ENCODE results near the gene SLC2A8.

DNA sequence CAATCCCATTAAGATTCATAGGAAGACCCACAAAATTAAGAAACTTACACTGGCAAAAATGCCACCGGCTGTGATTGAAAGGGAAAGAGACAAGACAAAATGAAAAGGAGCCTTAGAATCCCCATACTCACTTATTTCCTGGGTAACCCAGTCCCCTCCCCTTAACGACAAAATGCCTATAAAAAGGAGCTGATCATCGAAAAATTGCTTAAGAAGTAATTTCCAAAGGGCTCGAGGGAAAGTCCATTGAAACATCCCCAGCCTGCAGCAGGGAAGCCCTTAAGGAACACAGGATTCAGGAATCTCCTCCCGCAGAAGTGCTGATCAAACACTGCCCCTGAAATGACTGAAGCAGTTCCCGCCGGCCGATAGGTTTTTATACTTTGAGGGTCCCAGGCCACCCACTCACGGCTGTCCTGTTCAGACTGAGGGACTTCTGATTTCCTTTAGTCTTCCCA lies 26.5 kb downstream of the SLC2A8 start:
- TF ChIP-seq CTCF (IDR thresholded peaks at IDR 0.05) (no peak), EP300 (IDR thresholded peaks at IDR 0.05) (no peak)

All from ovary (tissue), 3 donors.